ENCODE measurements around the gene MED12L.
"Not testable (repeated sequence)": the region's sequence is repeated elsewhere in the genome, so short reads cannot be mapped to it uniquely, and the experiment has no call there.

The MED12L gene, protein sequence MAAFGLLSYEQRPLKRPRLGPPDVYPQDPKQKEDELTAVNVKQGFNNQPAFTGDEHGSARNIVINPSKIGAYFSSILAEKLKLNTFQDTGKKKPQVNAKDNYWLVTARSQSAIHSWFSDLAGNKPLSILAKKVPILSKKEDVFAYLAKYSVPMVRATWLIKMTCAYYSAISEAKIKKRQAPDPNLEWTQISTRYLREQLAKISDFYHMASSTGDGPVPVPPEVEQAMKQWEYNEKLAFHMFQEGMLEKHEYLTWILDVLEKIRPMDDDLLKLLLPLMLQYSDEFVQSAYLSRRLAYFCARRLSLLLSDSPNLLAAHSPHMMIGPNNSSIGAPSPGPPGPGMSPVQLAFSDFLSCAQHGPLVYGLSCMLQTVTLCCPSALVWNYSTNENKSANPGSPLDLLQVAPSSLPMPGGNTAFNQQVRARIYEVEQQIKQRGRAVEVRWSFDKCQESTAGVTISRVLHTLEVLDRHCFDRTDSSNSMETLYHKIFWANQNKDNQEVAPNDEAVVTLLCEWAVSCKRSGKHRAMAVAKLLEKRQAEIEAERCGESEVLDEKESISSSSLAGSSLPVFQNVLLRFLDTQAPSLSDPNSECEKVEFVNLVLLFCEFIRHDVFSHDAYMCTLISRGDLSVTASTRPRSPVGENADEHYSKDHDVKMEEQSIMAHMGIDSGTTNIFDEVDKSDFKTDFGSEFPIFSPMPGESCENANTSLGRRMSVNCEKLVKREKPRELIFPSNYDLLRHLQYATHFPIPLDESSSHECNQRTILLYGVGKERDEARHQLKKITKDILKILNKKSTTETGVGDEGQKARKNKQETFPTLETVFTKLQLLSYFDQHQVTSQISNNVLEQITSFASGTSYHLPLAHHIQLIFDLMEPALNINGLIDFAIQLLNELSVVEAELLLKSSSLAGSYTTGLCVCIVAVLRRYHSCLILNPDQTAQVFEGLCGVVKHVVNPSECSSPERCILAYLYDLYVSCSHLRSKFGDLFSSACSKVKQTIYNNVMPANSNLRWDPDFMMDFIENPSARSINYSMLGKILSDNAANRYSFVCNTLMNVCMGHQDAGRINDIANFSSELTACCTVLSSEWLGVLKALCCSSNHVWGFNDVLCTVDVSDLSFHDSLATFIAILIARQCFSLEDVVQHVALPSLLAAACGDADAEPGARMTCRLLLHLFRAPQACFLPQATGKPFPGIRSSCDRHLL (N-terminal part only)

DNA sequence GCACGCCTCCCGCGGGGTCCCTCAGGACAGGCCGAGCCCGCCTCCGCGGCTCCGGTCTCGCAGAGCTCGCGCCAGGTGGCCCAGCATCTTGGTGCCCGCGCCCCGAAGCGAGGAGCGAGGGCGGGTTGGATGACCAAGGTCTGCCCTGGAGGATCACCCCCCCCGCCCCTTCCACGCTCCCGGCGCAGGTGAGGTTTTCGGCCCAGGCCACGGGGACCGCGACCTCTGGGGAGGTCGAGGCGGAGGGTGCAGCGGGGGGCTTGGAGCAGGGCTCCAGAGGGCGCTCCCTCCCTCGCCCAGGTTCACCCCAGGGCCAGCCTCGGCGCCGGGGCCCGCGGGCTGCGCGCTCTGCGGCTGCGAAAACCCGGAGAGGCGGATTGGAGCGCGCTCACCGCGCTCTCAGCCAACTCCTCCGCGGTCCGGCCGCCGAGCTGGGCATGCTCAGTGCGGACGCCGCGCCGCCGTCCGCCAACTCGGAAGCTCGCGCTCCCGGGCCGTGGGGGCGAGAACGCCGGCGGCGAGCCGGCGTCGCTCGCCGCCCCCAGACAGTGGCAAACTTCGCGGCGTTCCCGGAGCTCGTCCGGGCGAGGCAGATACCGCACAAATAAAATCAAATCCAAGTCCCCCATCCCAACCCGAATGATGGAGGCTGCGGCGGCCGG, at the start of gene MED12L:
Gene MED12L (plus strand): TSS at position 438 of the 662 bp plus-strand sequence. CDS start 1,263 bp downstream, outside the sequence.
- in situ Hi-C loops (cut with HindIII; ENCODE audit: low pct_unique_long_range_greater_than_20kb, low sequenced_read_pairs), result no loop called here
- peak; percentile 86 to 99 for DNase-seq (ENCODE audit: low read depth in 1 of 2, low spot score in 1 of 2)

DNA sequence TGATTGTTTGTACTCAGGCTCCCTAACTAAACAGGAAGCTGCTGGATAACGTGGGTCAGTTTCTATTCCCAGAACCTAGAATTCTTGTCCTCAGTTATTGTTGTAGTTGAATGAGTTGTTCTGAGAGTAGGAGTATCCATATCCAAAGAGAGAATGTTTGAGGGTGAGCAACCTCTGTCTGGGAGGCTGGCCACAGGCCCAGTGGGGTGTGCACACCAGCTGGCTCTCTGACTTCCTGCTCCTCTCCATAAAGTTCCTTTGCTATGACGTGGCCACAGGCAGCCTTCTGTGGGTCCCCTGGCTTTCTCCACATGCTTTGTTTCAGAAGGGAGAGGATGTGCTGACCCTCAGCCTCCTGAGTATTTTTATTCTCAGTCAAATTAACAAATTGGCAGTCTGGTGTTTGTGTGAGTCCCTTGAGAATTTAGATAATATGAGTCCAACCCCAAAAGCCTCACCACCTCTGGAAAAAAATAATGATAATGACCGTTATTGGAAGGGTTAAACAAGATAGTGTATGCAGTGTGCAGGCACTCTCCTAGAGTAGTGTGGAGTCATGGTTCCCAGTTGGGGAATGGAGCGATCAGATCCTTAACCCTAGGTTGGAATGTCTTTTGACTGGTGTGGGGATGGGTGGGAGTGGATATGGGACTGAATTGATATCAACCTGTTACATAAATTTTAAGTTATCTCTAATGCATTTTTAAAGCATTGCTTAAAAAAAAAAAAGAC, 47.6 kb upstream of the MED12L start:
- no peak for DNase-seq (ENCODE audit: low read depth in 1 of 2, low spot score in 1 of 2)
- in situ Hi-C loops (cut with HindIII; ENCODE audit: low pct_unique_long_range_greater_than_20kb, low sequenced_read_pairs), result no loop called here
- no peak for TF ChIP-seq JUND (IDR thresholded peaks at IDR 0.05; ENCODE audit: low read depth)

More for the DNA sequence above, at the start of gene MED12L:
- TF ChIP-seq JUND (IDR thresholded peaks at IDR 0.05; ENCODE audit: low read depth), result no peak

GRCh38 chr3:151044706-151045105, 40.8 kb upstream of the MED12L start:
- no peak for TF ChIP-seq JUND (IDR thresholded peaks at IDR 0.05; ENCODE audit: low read depth)
- in situ Hi-C loops (cut with HindIII; ENCODE audit: low pct_unique_long_range_greater_than_20kb, low sequenced_read_pairs), result no loop called here
- DNase-seq (ENCODE audit: low read depth in 1 of 2, low spot score in 1 of 2), result no peak

GRCh38 chr3:151047636-151048035, 37.8 kb upstream of the MED12L start:
- in situ Hi-C loops (cut with HindIII; ENCODE audit: low pct_unique_long_range_greater_than_20kb, low sequenced_read_pairs), result no loop called here
- no peak for DNase-seq (ENCODE audit: low read depth in 1 of 2, low spot score in 1 of 2)

DNA sequence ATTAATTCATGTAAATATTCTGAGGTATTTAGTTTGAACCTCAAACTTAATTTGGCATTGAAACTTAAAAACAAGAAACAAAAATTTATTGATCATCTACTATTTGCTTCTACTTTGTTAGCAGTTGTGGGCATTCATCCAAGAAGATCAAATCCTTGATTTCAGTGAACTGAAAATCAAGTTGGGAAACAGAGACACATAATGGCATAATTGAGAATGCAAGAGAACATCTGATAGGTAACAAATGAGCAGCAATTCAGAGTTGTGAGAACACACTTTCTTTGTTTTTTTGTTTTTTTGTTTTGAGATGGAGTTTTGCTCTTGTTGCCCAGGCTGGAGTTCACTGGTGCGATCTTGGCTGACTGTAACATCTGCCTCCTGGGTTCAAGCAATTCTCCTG, 33.9 kb upstream of the MED12L start:
- no peak for TF ChIP-seq JUND (IDR thresholded peaks at IDR 0.05; ENCODE audit: low read depth)
- in situ Hi-C loops (cut with HindIII; ENCODE audit: low pct_unique_long_range_greater_than_20kb, low sequenced_read_pairs), result no loop called here
- DNase-seq (ENCODE audit: low read depth in 1 of 2, low spot score in 1 of 2), result no peak

More at GRCh38 chr3:151047636-151048035, 37.8 kb upstream of the MED12L start:
- TF ChIP-seq JUND (IDR thresholded peaks at IDR 0.05; ENCODE audit: low read depth), result no peak

GRCh38 chr3:151052346-151052745, 33.1 kb upstream of the MED12L start:
- in situ Hi-C loops (cut with HindIII; ENCODE audit: low pct_unique_long_range_greater_than_20kb, low sequenced_read_pairs), result no loop called here
- TF ChIP-seq JUND (IDR thresholded peaks at IDR 0.05; ENCODE audit: low read depth), result no peak
- DNase-seq (ENCODE audit: low read depth in 1 of 2, low spot score in 1 of 2), result no peak

- DNase-seq (ENCODE audit: low read depth in 1 of 2, low spot score in 1 of 2), result no peak
- in situ Hi-C loops (cut with HindIII; ENCODE audit: low pct_unique_long_range_greater_than_20kb, low sequenced_read_pairs), result no loop called here
- no peak for TF ChIP-seq JUND (IDR thresholded peaks at IDR 0.05; ENCODE audit: low read depth)
Observed at GRCh38 chr3:151052756-151053155, 32.7 kb upstream of the MED12L start.

DNA sequence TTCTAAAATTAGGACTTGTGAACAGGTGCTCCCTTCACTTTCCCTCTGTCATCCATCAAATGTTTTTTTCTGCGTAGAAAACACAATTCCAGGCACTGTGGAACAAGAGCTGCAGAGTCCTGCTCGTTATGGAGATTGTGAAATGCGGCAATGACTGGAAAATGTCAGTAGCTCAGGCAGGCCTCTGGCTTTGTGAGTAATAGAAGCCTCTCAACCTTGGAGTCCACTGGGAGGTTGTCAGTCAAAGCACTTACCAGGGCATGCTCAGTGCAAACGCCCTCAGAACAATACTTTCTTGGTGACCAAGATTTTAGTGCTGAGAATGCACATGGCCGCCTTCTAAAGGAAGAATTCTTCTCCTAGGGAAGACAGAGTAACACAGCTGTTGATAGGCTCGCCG, 26.7 kb upstream of the MED12L start:
- no peak for DNase-seq (ENCODE audit: low read depth in 1 of 2, low spot score in 1 of 2)
- no peak for TF ChIP-seq JUND (IDR thresholded peaks at IDR 0.05; ENCODE audit: low read depth)
- in situ Hi-C loops (cut with HindIII; ENCODE audit: low pct_unique_long_range_greater_than_20kb, low sequenced_read_pairs), result no loop called here

DNA sequence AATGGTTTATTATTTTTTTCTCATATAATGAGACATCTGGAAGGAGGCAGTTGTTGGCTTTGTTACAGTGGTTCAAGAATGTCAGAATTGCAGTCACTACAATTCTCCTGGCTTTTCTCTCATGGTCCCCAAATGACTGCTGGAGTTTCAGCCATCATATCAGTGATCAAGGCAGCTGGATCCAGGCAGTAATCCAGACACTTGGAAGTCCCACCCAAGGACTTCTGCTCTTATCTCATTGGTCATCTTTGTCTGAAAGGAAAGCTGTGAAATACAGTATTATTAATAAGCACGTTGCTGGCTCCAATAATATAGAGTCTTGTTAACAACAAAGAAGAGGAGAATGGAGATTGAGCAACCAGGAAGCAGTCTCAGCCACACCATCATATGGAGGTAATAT, 22.9 kb upstream of the MED12L start:
- no peak for TF ChIP-seq JUND (IDR thresholded peaks at IDR 0.05; ENCODE audit: low read depth)
- no peak for DNase-seq (ENCODE audit: low read depth in 1 of 2, low spot score in 1 of 2)
- in situ Hi-C loops (cut with HindIII; ENCODE audit: low pct_unique_long_range_greater_than_20kb, low sequenced_read_pairs), result no loop called here

GRCh38 chr3:151067158-151067557, 18.3 kb upstream of the MED12L start:
- DNase-seq (ENCODE audit: low read depth in 1 of 2, low spot score in 1 of 2), result peak in 1 of 2 experiments; percentile 70
- no peak for TF ChIP-seq JUND (IDR thresholded peaks at IDR 0.05; ENCODE audit: low read depth)
- in situ Hi-C loops (cut with HindIII; ENCODE audit: low pct_unique_long_range_greater_than_20kb, low sequenced_read_pairs), result no loop called here

GRCh38 chr3:151072842-151073241, 12.6 kb upstream of the MED12L start:
- DNase-seq (ENCODE audit: low read depth in 1 of 2, low spot score in 1 of 2); in situ Hi-C loops (cut with HindIII; ENCODE audit: low pct_unique_long_range_greater_than_20kb, low sequenced_read_pairs): not testable (repeated sequence)
